Endothelial cell of umbilical vein (primary cell): Measurements from ENCODE around the gene HIRA.

Experiments used
- CTCF ChIP-seq, 2 donors: IDR thresholded peaks; 1 replicate in 1 of 2; 2 replicates in 1 of 2; pipeline ENCODE4 v1.5.1; 2011; ENCODE audit warnings: low read length in 2 of 2, mild to moderate bottlenecking in 2 of 2, moderate library complexity in 2 of 2, control low read depth in 1 of 2, inconsistent platforms in 1 of 2, low read depth in 1 of 2; ENCODE audit not compliant: insufficient read depth in 1 of 2; ENCODE audit errors: extremely low read depth in 1 of 2
- EZH2 ChIP-seq: IDR thresholded peaks from 2 replicates; pipeline ENCODE4 v1.6.1; 2012; ENCODE audit warnings: borderline replicate concordance, low read depth, mild to moderate bottlenecking, moderate library complexity, low read length, inconsistent platforms; ENCODE audit not compliant: severe bottlenecking
- FOS ChIP-seq: IDR thresholded peaks from 2 replicates; pipeline ENCODE4 v1.6.1; 2011; ENCODE audit warnings: mild to moderate bottlenecking, low read length, moderate library complexity, borderline replicate concordance; ENCODE audit not compliant: insufficient read depth
- GATA2 ChIP-seq: IDR thresholded peaks from 2 replicates; pipeline ENCODE4 v1.7.0; 2011; ENCODE audit warnings: low read depth, mild to moderate bottlenecking, moderate library complexity, mixed read lengths, low read length; ENCODE audit not compliant: insufficient read length, insufficient read depth
- MAX ChIP-seq: IDR thresholded peaks from 2 replicates; pipeline ENCODE4 v1.6.1; 2011; ENCODE audit not compliant: insufficient read depth, insufficient read length
- MYC ChIP-seq: IDR thresholded peaks from one replicate; pipeline ENCODE4 v1.6.1; 2011; ENCODE audit warnings: mild to moderate bottlenecking, low read depth, low read length
- POLR2A ChIP-seq: IDR thresholded peaks from 2 replicates; pipeline ENCODE4 v1.6.1; 2012; ENCODE audit warnings: low read depth, mild to moderate bottlenecking, control low read depth, low read length

- TF ChIP-seq CTCF (IDR thresholded peaks at IDR 0.05; ENCODE audit: extremely low read depth in 1 of 2, insufficient read depth in 1 of 2, low read depth in 1 of 2, low read length in 2 of 2) (no peak), GATA2 (no peak), MYC (no peak), POLR2A (no peak), EZH2 (no peak), MAX (no peak), FOS (no peak)
Observed at GRCh38 chr22:19457828-19458428, 26.4 kb upstream of the HIRA start.
